ENCODE results near the gene COL26A1.

The COL26A1 gene

DNA sequence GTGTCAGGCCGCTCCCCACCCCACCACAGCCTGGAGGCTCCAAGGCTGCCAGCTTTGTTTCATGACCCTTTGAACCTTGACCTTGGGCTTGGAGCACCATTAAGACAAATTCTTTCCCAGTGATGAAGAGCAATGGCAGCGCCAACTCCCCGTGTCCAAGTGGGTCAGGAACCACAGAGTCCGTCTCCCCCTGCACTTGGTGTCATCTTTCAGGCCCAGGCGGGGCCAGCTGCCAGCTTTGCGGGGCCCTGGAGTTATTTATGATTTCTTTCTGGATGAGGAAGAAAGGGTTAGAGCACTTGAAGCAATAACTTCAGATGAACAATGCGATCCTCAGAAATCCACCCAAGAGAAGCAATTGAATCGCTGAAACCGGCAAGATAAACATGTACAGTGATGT lies 155.7 kb downstream of the COL26A1 start:
- H3K4me3 ChIP-seq (replicated peaks; ENCODE audit: insufficient read depth, low read length): no peak overlapping the region
- no peak overlapping the region for H3K27ac ChIP-seq (replicated peaks)
- H3K27me3 ChIP-seq (ENCODE audit: insufficient read depth, poor library complexity, severe bottlenecking): no peaks in the 10 kb centered on the region
- no peak for DNase-seq (ENCODE audit: low read depth in 1 of 2, low spot score in 1 of 2)
- TF ChIP-seq, protein P1, sequence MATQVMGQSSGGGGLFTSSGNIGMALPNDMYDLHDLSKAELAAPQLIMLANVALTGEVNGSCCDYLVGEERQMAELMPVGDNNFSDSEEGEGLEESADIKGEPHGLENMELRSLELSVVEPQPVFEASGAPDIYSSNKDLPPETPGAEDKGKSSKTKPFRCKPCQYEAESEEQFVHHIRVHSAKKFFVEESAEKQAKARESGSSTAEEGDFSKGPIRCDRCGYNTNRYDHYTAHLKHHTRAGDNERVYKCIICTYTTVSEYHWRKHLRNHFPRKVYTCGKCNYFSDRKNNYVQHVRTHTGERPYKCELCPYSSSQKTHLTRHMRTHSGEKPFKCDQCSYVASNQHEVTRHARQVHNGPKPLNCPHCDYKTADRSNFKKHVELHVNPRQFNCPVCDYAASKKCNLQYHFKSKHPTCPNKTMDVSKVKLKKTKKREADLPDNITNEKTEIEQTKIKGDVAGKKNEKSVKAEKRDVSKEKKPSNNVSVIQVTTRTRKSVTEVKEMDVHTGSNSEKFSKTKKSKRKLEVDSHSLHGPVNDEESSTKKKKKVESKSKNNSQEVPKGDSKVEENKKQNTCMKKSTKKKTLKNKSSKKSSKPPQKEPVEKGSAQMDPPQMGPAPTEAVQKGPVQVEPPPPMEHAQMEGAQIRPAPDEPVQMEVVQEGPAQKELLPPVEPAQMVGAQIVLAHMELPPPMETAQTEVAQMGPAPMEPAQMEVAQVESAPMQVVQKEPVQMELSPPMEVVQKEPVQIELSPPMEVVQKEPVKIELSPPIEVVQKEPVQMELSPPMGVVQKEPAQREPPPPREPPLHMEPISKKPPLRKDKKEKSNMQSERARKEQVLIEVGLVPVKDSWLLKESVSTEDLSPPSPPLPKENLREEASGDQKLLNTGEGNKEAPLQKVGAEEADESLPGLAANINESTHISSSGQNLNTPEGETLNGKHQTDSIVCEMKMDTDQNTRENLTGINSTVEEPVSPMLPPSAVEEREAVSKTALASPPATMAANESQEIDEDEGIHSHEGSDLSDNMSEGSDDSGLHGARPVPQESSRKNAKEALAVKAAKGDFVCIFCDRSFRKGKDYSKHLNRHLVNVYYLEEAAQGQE (IDR thresholded peaks at IDR 0.05; ENCODE audit: insufficient replicate concordance, low read depth): no peak
- TF ChIP-seq, protein P2, sequence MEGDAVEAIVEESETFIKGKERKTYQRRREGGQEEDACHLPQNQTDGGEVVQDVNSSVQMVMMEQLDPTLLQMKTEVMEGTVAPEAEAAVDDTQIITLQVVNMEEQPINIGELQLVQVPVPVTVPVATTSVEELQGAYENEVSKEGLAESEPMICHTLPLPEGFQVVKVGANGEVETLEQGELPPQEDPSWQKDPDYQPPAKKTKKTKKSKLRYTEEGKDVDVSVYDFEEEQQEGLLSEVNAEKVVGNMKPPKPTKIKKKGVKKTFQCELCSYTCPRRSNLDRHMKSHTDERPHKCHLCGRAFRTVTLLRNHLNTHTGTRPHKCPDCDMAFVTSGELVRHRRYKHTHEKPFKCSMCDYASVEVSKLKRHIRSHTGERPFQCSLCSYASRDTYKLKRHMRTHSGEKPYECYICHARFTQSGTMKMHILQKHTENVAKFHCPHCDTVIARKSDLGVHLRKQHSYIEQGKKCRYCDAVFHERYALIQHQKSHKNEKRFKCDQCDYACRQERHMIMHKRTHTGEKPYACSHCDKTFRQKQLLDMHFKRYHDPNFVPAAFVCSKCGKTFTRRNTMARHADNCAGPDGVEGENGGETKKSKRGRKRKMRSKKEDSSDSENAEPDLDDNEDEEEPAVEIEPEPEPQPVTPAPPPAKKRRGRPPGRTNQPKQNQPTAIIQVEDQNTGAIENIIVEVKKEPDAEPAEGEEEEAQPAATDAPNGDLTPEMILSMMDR (IDR thresholded peaks at IDR 0.05; ENCODE audit: insufficient read depth, low read length): no peak
- TF ChIP-seq POLR2AphosphoS5 (IDR thresholded peaks at IDR 0.05; ENCODE audit: low read depth) (no peak), GABPA (IDR thresholded peaks at IDR 0.05; ENCODE audit: low read depth) (no peak), SPI1 (IDR thresholded peaks at IDR 0.05; ENCODE audit: borderline replicate concordance, low read depth) (no peak)

DNA sequence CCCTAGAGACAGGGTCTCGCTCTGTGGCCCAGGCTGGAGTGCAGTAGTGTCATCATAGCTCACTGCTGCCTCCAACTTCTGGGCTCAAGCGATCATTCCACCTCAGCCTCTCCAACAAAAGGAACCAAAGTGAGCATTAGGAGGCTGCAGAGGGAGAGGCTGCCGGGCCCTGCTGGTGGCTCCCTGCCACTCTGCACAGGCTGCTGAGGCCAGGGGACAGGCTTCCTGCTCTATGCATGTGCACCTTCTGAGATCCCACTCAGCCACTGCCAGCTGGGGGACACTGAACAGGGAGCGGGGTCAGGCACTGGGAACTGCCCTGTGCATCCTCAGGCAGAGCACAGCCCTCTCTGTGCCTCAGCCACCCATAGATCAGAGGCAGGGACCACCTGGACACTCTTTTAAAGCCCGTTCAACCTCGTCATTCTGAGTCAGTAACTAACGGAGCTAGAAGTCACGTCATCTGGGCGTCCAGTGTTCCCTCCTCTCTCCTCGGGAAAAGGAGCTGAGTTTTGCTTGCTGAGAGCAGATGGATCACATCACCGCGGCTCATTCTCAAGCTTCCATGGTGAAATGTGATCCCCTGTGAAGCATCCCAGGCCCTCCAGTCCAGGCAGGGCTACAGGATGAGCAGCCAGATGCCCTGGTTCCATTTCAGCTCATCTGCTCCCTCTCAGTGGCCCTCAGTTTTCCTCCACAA lies 156.8 kb downstream of the COL26A1 start:
- H3K4me3 ChIP-seq (replicated peaks; ENCODE audit: insufficient read depth, low read length): no peak overlapping the region
- H3K27me3 ChIP-seq (ENCODE audit: insufficient read depth, poor library complexity, severe bottlenecking): no peaks in the 10 kb centered on the region
- TF ChIP-seq, protein P2 (IDR thresholded peaks at IDR 0.05; ENCODE audit: insufficient read depth, low read length): no peak
- TF ChIP-seq SPI1 (IDR thresholded peaks at IDR 0.05; ENCODE audit: borderline replicate concordance, low read depth) (no peak), GABPA (IDR thresholded peaks at IDR 0.05; ENCODE audit: low read depth) (no peak), POLR2AphosphoS5 (IDR thresholded peaks at IDR 0.05; ENCODE audit: low read depth) (no peak)
- TF ChIP-seq, protein P1 (IDR thresholded peaks at IDR 0.05; ENCODE audit: insufficient replicate concordance, low read depth): no peak
- no peak for DNase-seq (ENCODE audit: low read depth in 1 of 2, low spot score in 1 of 2)
- no peak overlapping the region for H3K27ac ChIP-seq (replicated peaks)

DNA sequence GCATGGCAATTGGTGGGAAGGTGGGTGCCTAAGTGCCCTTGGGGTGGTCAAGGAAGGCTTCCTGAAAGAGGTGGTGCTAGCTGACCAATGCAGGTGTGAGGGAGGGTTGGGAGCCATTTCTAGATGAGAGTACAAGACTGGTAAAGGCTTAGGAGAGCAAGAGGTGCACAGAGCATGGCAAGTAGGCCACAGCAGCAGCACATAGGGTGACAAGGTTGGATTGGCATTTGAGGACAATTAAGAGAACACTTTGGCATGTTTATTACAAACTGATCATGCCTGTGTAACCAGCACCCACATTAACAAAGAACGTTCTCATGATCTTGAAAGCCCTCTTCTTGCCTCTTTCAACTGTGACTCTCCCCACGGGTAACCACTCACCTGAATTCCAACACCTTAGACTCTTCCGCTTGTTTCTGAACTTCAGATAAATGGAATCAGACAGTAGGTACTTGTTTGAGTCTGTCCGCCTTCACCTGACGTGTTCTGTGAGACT lies 158.8 kb downstream of the COL26A1 start:
- TF ChIP-seq SPI1 (IDR thresholded peaks at IDR 0.05; ENCODE audit: borderline replicate concordance, low read depth): no peak
- TF ChIP-seq GABPA (IDR thresholded peaks at IDR 0.05; ENCODE audit: low read depth): no peak
- TF ChIP-seq, protein P1 (IDR thresholded peaks at IDR 0.05; ENCODE audit: insufficient replicate concordance, low read depth): no peak
- TF ChIP-seq, protein P2 (IDR thresholded peaks at IDR 0.05; ENCODE audit: insufficient read depth, low read length): no peak
- TF ChIP-seq POLR2AphosphoS5 (IDR thresholded peaks at IDR 0.05; ENCODE audit: low read depth): no peak
- Histone ChIP-seq H3K4me3 (replicated peaks; ENCODE audit: insufficient read depth, low read length) (no peak overlapping the region), H3K27ac (replicated peaks) (no peak overlapping the region), H3K27me3 (ENCODE audit: insufficient read depth, poor library complexity, severe bottlenecking) (no peaks in the 10 kb centered on the region)
- DNase-seq (ENCODE audit: low read depth in 1 of 2, low spot score in 1 of 2): no peak
